22Rv1 (cell line): ENCODE results near the gene CLDN5.

Experiments
- ZFX ChIP-seq: fragments of 450-650 bp; IDR thresholded peaks from 2 replicates; pipeline ENCODE4 v1.6.1; 2017; ENCODE audit warnings: antibody characterized with exemption, borderline replicate concordance
- TF ChIP-seq, protein P1 (sequence below): fragments of 450-650 bp; IDR thresholded peaks from 2 replicates; pipeline ENCODE4 v1.5.1; 2017; ENCODE audit warnings: mild to moderate bottlenecking

DNA sequence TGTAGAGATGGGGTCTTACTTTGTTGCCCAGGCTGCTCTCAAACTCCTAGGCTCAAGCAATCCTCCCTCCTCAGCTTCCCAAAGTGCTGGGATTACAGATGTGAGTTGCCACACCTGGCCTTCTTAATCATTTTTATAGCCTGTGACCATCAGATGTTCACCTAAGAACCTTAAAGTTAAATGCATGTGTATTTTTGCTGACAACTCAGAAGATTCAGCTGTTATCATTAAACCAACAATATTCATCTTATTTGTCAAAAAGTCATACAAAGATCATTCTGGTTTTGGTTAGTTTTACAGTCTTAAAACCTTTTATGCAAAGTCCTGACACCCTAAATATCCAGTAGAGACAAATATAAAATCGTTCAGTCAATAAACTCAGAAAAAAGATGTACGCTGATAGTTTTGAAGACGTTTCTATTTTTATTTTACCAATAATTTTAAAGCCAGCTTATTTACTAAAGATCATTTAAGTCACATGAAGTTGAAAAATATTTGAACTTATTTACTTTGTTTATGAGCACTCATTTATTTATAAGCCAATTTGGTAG is 22.2 kb downstream of the CLDN5 start:
- TF ChIP-seq, protein P1, sequence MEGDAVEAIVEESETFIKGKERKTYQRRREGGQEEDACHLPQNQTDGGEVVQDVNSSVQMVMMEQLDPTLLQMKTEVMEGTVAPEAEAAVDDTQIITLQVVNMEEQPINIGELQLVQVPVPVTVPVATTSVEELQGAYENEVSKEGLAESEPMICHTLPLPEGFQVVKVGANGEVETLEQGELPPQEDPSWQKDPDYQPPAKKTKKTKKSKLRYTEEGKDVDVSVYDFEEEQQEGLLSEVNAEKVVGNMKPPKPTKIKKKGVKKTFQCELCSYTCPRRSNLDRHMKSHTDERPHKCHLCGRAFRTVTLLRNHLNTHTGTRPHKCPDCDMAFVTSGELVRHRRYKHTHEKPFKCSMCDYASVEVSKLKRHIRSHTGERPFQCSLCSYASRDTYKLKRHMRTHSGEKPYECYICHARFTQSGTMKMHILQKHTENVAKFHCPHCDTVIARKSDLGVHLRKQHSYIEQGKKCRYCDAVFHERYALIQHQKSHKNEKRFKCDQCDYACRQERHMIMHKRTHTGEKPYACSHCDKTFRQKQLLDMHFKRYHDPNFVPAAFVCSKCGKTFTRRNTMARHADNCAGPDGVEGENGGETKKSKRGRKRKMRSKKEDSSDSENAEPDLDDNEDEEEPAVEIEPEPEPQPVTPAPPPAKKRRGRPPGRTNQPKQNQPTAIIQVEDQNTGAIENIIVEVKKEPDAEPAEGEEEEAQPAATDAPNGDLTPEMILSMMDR: no peak
- no peak for TF ChIP-seq ZFX
